GM18526 (cell line): Measurements from ENCODE around the gene ATP9A.

ENCODE experiments used
- POLR2A ChIP-seq: IDR thresholded peaks from 3 replicates; pipeline ENCODE4 v1.6.1; 2011; ENCODE audit not compliant: insufficient read length; ENCODE audit errors: extremely low read depth

The ATP9A gene

DNA sequence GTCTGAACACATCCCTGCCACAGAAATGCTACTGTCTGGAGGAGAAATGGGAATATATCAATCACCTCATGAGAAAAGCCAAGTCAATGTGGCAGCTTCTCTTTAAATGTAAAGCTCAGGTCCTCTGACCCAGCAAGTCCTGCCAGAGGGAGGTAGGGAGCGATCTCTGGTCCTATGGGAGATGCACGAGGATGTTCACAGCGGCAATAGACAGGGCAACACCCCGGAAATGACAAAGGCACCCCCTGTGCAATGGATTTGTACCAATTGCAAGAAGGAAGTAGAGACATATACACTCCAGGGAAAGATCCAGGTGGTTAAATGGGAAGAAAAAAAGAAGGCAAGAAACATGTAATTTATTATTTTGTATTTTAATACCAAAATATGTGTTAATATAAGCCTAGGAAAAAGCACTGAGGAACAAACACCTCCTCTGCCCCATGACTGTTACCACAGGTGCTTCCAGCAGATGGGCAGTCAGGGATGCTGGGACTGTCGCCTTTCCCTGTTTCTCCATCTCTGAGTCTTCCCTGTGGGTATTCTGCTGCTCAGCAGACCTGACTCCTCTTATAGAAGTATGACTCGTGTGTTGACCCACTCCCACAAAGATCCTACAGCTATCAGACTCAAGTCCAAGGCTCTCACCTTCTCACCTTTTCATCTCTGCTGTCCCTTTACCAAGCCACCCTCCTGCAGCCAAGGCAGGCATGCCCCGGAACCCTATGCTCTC lies 20.8 kb downstream of the ATP9A start:
- no peak for TF ChIP-seq POLR2A

DNA sequence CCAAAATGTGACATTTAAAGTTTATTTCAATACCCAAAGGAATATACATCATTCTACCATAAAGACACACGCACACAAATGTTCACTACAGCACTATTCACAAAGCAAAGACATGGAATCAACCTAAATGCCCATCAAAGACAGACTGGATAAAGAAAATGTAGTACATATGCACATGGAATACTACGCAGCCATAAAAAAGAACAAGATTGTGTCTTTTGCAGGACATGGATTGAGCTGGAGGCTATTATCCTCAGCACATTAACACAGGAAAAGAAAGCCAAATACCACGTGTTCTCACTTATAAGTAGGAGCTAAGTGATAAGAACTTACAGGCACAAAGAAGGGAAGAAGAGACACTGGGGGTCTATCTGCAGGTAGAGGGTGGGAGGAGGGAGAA lies 22.4 kb downstream of the ATP9A start:
- TF ChIP-seq POLR2A, result no peak

DNA sequence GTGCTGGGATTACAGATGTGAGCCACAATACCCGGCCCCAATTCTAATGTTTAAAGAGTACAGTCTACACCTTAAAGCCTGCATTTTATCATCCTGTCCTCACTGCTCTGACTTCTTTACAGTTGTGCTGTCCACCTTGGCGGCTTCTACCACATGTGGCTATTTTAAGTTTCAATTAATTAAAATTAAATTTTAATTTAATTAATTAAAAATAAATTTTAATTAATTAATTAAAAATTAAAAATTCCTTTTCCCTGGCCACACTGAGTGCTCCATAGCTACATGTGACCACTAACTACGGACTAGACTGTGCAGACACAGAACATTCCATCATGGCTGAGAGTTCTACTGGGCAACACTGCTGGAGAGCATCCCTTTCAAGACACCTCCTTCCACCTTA lies 27.4 kb downstream of the ATP9A start:
- TF ChIP-seq POLR2A, result no peak

GRCh38 chr20:51739722-51740249 lies 28.4 kb downstream of the ATP9A start:
- TF ChIP-seq POLR2A, result no peak

DNA sequence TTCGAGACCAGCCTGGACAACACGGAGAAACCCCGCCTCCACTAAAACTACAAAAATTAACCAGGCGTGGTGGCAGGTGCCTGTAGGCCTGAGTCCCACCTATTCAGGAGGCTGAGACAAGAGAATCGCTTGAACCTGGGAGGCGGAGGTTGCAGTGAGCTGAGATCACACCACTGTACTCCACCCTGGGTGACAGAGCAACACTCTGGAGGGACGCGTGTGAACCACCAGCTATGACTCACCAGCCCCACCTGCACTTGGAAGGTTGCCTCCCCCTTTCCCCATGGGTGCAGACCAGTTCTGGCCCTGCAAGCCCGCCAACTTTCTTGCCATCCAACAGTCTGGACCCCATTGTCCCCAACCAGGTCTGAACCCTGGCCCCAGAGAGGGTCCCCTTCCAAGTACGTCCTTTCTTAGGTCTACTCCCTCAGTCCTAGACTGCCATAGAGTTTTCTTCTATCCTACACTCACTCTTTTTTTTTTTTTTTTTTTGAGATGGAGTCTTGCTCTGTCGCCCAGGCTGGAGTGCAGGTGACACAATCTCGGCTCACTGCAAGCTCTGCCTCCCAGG lies 29.2 kb downstream of the ATP9A start:
- TF ChIP-seq POLR2A, result no peak

- no peak for TF ChIP-seq POLR2A
Measured at GRCh38 chr20:51736947-51737346, 31.2 kb downstream of the ATP9A start.

GRCh38 chr20:51735728-51736600 lies 32.2 kb downstream of the ATP9A start:
- no peak for TF ChIP-seq POLR2A

DNA sequence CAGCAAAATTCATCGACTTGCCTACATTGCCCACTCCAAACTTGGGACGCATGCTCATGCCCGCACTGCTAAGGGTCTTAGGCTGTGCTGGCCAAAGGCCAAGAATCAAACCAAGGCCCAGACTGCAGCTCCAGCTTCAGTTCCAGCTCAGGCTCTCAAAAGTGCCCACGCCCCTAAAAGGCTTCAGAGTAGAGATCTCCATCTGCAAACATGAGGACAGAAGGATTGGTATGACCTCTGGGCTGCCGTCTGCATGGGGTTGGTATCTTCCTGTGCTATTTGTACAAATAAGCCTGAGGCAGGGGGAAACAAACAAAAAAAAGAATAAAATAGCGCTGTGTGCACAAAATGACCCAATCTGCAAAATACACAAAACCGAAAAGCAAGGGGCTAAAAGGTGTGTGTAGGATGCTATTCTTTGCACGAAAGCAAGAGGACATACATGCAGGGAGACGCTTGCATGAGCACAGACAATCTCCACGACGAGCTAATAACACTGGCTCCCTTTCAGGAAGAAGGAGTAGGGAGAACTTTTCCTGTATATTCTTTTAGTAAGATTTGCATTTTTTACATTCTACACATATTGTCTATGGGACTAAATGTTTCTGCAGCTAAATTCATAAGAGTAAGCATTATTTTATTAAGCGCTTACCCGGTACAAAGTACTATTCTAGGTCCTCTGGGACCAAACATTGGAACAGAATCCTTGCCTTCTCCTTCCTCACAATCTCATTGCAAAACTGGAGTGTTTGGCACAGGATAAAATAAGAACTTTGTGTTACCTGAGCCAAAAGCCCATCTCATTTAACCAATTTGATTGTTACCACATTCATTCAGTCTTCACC lies 33.1 kb downstream of the ATP9A start:
- TF ChIP-seq POLR2A, result no peak

GRCh38 chr20:51733070-51733469 lies 35.1 kb downstream of the ATP9A start:
- TF ChIP-seq POLR2A, result no peak

- no peak for TF ChIP-seq POLR2A
Measured at GRCh38 chr20:51732096-51732791, 35.9 kb downstream of the ATP9A start.

DNA sequence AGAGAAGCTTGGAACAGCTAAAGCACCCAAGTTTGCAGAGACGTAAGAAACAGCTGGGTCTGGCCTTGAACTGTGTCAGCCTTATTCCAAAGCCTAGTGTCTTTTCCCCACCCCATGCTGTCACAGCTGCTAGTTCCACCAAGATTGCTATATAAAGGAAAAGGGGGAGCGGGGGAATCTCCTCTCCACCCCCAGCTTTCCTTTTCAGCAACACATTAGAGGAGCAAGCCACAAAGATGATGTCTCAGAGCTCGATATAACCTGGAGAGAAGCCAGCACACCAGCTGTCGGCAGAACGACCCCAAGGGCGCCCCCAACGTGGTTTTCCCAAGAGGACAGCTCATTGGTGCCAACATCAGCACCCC lies 36.5 kb downstream of the ATP9A start:
- TF ChIP-seq POLR2A, result no peak

DNA sequence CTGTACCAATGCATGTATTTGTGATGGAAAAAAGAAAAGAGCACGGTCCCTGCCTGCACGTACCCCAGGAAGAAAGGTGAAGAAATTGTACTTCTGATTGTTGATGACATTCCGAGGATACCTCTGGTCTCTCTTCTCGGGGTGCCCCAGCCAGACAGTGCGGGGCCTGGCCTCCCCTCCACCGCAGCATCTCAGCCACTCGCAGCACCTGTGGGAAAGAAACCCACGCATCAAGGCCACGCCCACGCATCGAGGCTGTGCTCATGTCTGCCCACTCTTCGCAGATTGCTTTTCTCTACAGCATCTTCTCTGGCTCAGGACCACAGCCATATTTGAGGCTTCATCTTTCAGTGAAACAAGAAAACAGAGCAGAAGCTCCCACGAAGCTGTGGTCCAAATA lies 38.4 kb downstream of the ATP9A start:
- TF ChIP-seq POLR2A, result no peak

- TF ChIP-seq POLR2A, result no peak
Measured at GRCh38 chr20:51728737-51729136, 39.5 kb downstream of the ATP9A start.

DNA sequence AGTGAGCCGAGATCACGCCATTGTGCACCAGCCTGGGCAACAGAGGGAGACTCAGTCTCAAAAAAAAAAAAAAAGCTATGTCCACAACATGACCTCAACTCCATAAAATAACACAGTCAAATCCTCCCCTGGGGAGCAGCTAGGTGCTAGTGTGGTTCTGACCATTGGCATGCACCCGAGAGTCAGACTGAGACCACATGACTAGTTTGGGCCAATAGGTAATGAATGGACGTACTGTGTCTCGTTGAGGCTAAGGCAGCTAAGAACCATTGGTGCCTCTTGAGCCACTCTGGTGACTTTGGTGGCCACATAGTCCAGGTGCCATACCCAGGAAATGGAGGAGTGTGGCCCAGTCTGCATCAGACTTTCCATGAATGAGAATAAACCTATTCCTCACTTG lies 40.3 kb downstream of the ATP9A start:
- TF ChIP-seq POLR2A, result no peak
